ENCODE data around the gene ALKBH5. TPM values are rescaled to one million over a fixed set of nuclear protein-coding genes. Genes with fewer than 3 reads are reported as not detected.
A peak's percentile ranks its signal among the peaks of the same experiment; 100 is the strongest.

ALKBH5 gene
- total RNA-seq, 1 donor from 2014 or later: 108 TPM

DNA sequence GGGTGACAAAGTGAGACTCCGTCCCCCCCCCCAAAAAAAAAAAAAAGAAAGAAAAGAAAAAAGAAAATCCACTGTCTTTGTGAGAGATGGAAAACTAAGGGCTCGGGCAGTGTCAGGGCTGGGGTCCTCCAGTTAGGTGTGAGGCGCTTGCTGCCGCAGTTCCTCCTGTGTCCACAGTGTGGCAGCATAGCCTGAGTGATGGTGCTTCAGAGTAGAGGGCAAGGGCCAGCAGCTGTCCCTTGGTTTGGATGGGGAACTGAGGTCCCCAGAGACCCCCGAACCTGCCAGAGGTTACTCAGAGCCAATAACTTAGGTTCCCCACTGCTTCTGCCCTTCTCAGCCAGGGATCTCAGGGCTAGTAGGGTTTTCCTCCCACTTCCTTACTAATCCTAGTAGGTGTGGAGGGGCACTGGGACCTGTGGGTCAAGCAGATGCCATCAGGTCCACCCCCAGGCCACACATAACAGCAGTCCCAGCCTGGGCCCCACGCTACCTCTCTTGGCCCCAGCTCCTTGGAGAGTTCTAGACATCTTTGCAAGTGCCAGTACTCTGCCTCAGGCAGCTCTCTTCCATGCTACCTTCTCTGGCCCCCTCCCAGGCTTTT, 33.9 kb downstream of the ALKBH5 start:
- no peaks in the 10 kb centered on the region for H3K9me3 Mint-ChIP-seq (ENCODE audit: low read depth)
- H3K4me3 Mint-ChIP-seq (ENCODE audit: unreplicated experiment): no peak overlapping the region
- TF ChIP-seq, protein P1, sequence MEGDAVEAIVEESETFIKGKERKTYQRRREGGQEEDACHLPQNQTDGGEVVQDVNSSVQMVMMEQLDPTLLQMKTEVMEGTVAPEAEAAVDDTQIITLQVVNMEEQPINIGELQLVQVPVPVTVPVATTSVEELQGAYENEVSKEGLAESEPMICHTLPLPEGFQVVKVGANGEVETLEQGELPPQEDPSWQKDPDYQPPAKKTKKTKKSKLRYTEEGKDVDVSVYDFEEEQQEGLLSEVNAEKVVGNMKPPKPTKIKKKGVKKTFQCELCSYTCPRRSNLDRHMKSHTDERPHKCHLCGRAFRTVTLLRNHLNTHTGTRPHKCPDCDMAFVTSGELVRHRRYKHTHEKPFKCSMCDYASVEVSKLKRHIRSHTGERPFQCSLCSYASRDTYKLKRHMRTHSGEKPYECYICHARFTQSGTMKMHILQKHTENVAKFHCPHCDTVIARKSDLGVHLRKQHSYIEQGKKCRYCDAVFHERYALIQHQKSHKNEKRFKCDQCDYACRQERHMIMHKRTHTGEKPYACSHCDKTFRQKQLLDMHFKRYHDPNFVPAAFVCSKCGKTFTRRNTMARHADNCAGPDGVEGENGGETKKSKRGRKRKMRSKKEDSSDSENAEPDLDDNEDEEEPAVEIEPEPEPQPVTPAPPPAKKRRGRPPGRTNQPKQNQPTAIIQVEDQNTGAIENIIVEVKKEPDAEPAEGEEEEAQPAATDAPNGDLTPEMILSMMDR (IDR thresholded peaks at IDR 0.05): peak; percentile 87
- H3K36me3 Mint-ChIP-seq (ENCODE audit: low read depth): no peaks in the 10 kb centered on the region
- no peaks in the 10 kb centered on the region for H3K27me3 Mint-ChIP-seq (ENCODE audit: low read depth)
- no peak for DNase-seq (ENCODE audit: low spot score)
- H3K4me1 Mint-ChIP-seq (ENCODE audit: low read depth): peaks cover 8% of the 10 kb centered on the region
- H3K27ac Mint-ChIP-seq (ENCODE audit: unreplicated experiment): no peak overlapping the region

DNA sequence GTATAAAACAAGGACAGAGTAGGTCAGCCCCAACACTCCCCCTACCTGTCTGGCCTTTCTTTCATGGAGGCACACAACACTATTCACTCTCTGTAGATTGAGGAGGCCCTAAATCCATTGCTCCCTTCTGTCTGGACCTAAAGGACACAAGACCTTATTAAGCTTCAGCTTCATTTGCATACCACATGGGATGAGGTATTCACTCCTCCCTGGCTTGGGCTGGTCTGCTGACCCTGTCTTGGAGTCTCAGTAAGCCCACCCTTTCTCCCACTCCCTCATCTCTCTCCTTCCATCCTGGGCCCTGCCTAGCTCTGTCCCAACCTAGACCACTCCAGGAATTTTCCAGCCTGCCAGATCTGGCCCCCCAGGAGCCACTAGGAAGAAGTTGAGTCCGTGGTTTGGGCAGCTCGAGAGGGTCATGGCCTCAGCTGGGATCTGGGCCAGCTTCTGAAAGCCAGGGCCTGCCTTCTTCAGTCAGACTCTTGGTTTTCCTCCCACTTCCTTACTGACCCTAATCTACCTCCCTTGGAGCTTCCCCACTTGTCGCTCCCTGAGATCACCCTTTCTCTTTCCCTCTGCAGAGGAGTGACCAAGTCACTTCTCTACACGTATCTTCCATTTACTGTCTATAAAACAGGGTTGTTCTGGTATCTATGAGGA, 35.3 kb downstream of the ALKBH5 start:
- Mint-ChIP-seq H3K27me3 (ENCODE audit: low read depth) (no peaks in the 10 kb centered on the region), H3K9me3 (ENCODE audit: low read depth) (no peaks in the 10 kb centered on the region), H3K36me3 (ENCODE audit: low read depth) (no peaks in the 10 kb centered on the region), H3K4me1 (ENCODE audit: low read depth) (peaks cover 8% of the 10 kb centered on the region), H3K4me3 (ENCODE audit: unreplicated experiment) (no peak overlapping the region), H3K27ac (ENCODE audit: unreplicated experiment) (peak overlapping the region; percentile 70)
- no peak for DNase-seq (ENCODE audit: low spot score)
- TF ChIP-seq, protein P1 (IDR thresholded peaks at IDR 0.05): no peak

- H3K9me3 Mint-ChIP-seq (ENCODE audit: low read depth): no peaks in the 10 kb centered on the region
- TF ChIP-seq, protein P1 (IDR thresholded peaks at IDR 0.05): no peak
- peaks cover 32% of the 10 kb centered on the region for H3K4me1 Mint-ChIP-seq (ENCODE audit: low read depth)
- no peak overlapping the region for H3K4me3 Mint-ChIP-seq (ENCODE audit: unreplicated experiment)
- no peaks in the 10 kb centered on the region for H3K36me3 Mint-ChIP-seq (ENCODE audit: low read depth)
- H3K27ac Mint-ChIP-seq (ENCODE audit: unreplicated experiment): no peak overlapping the region
- no peaks in the 10 kb centered on the region for H3K27me3 Mint-ChIP-seq (ENCODE audit: low read depth)
- DNase-seq (ENCODE audit: low spot score): no peak
These were observed 40.4 kb downstream of the ALKBH5 start for GRCh38 chr17:18224053-18224386.

DNA sequence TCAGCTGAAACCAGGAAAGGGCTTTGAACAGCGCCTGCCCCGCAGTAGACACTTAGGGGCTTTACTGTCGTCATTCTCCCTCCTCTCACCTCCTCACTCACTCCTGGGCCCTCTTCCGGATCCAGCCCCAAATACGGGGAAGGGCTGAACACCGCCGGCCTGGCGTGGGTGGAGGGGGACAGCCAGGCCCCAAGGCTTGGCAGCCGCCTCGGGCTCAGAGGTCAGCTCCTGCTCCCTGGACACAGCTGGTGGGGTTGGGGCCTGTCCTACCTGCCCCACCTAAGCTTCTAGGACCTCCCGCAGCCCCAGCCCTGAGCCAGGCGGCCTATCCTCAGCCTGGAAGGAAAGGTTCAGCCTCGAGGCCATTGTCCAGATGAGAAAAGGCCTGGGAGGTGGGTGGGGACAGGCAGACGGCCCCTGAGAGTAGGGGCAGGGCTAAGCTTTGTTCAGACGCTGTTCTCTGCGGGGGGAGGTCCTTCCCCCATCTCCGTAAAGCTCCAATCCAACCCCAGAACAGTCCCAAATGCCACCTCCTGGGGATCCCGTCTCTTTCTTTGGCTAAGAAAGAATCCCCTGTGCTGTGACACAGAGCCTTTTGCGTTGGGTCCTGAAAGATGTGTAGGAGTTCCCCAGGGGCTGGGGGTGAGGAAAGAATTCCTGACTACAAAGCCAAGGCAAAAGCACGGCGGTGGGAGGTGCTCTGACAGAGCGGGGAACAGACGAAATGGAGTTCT, 40.9 kb downstream of the ALKBH5 start:
- Mint-ChIP-seq H3K27me3 (ENCODE audit: low read depth) (no peaks in the 10 kb centered on the region), H3K36me3 (ENCODE audit: low read depth) (no peaks in the 10 kb centered on the region), H3K4me3 (ENCODE audit: unreplicated experiment) (peak overlapping the region; percentile 67), H3K9me3 (ENCODE audit: low read depth) (no peaks in the 10 kb centered on the region), H3K4me1 (ENCODE audit: low read depth) (peaks cover 28% of the 10 kb centered on the region), H3K27ac (ENCODE audit: unreplicated experiment) (peak overlapping the region; percentile 33)
- TF ChIP-seq, protein P1 (IDR thresholded peaks at IDR 0.05): no peak
- DNase-seq (ENCODE audit: low spot score): no peak

DNA sequence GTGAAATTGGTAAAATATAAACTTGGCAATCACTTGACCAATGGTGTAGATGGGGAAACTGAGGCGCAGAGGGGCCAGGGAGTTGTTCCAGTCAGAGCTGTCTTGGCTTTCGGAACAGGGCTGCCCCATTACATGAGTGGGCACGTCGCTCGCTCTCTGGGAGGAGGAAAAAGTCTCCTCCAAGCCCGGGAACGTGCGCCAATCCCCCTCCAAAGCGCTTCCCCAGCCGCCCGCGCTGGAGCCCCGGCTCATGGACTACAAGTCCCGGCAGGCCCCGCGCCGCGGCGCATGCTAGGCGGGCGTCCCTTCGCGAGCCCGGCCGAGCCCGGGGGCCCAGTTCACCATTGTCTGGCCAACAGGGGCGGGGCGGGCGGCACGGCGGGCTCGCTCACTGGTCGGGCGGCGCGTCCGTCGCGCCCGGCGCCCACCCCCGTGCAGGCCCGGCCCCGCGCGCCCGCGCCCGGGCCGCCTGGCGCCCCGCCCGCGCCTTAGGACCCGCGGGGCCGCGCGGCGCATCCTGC, 41.6 kb downstream of the ALKBH5 start, which contains the start of gene LLGL1:
Gene LLGL1, plus strand, starts transcription at position 515 of the 521 bp plus-strand sequence. CDS start 48 bp downstream, outside the sequence.
- H3K4me3 Mint-ChIP-seq (ENCODE audit: unreplicated experiment): peak within 1 kb of the TSS; percentile 98
- peak within 1 kb of the TSS; percentile 88 for H3K27ac Mint-ChIP-seq (ENCODE audit: unreplicated experiment)
- no peaks in the 10 kb centered on the region for H3K9me3 Mint-ChIP-seq (ENCODE audit: low read depth)
- peaks cover 28% of the 10 kb centered on the region for H3K4me1 Mint-ChIP-seq (ENCODE audit: low read depth)
- H3K27me3 Mint-ChIP-seq (ENCODE audit: low read depth): no peaks in the 10 kb centered on the region
- TF ChIP-seq, protein P1 (IDR thresholded peaks at IDR 0.05): no peak
- DNase-seq (ENCODE audit: low spot score): peak; percentile 99
- H3K36me3 Mint-ChIP-seq (ENCODE audit: low read depth): no peaks in the 10 kb centered on the region

All from chondrocyte (in vitro differentiated cells).